GM12878 (cell line): ENCODE results near the gene OTOP3. TPM values are rescaled to one million over a fixed set of nuclear protein-coding genes. Genes with fewer than 3 reads are reported as not detected.

ENCODE experiments used
- ATAC-seq: fragments of 200-7000 bp; cut with Tn5 transposase; 3 replicates; pipeline ENCODE4 v1.9.1; 2020; ENCODE audit warnings: mild to moderate bottlenecking, moderate library complexity
- BruUV-seq: library from RNA; stranded (reverse); fragments of 400-500 nt; replicated peaks from 2 replicates; lab custom pipeline; 2021; lab: Mats Ljungman, UMichigan
- CTCF ChIA-PET: fragments of 300-600 bp; sonication (Branson Sonifier 250); formaldehyde crosslinking; extraction: SDS; loops from one replicate; lab custom pipeline; 2021; ENCODE audit warnings: inconsistent platforms; lab: Yijun Ruan, JAX
- POLR2A ChIA-PET: fragments of 350-600 bp; formaldehyde crosslinking; extraction: SDS; loops from one replicate; lab custom pipeline; 2021; ENCODE audit warnings: inconsistent platforms; lab: Charles Lee
- RAD21 ChIA-PET: fragments of 300-600 bp; sonication (Branson Sonifier 250); formaldehyde crosslinking; loops from one replicate; lab custom pipeline; 2023; ENCODE audit warnings: antibody characterized with exemption; ENCODE audit not compliant: unreplicated experiment; lab: Charles Lee
- SMC1A ChIA-PET: fragments of 300-600 bp; sonication (Branson Sonifier 250); formaldehyde crosslinking; loops from one replicate; lab custom pipeline; 2023; ENCODE audit not compliant: unreplicated experiment, uncharacterized antibody; lab: Charles Lee
- DNase-seq: peaks from one replicate; pipeline ENCODE4 v3.0.0-alpha.2; 2011; ENCODE audit warnings: low read depth, low spot score
- FAIRE-seq: peaks from 3 replicates; lab custom pipeline; 2011; peaks lifted over from hg19 to GRCh38; lab: Jason Lieb, UNC
- H2AFZ ChIP-seq: 2 replicates; pipeline ENCODE4 v1.6.0; 2011; ENCODE audit warnings: low read depth, low read length, control low read depth; ENCODE audit not compliant: control insufficient read depth
- H3K27ac ChIP-seq: 2 replicates; pipeline ENCODE4 v1.5.1; 2011; ENCODE audit warnings: control low read depth; ENCODE audit not compliant: control insufficient read depth, insufficient read depth
- H3K27me3 ChIP-seq, 2 experiments: replicated peaks in 1 of 2; 2 replicates each; pipeline versions ENCODE4 v1.6.0 to v1.6.1; 2011; ENCODE audit warnings: low read length in 1 of 2; ENCODE audit not compliant: control insufficient read depth in 2 of 2, insufficient read depth in 2 of 2
- H3K36me3 ChIP-seq, 2 experiments: 2 replicates each; pipeline ENCODE4 v1.5.1; 2011; ENCODE audit warnings: low read length in 1 of 2; ENCODE audit not compliant: control insufficient read depth in 2 of 2, insufficient read depth in 2 of 2
- H3K4me1 ChIP-seq: 2 replicates; pipeline ENCODE4 v1.6.1; 2011; ENCODE audit warnings: mild to moderate bottlenecking, low read length, moderate library complexity, mixed read lengths; ENCODE audit not compliant: control insufficient read depth, insufficient read depth
- H3K4me2 ChIP-seq: 2 replicates; pipeline ENCODE4 v1.6.0; 2011; ENCODE audit warnings: control low read depth; ENCODE audit not compliant: control insufficient read depth, insufficient read depth
- H3K4me3 ChIP-seq: fragments of 200-600 bp; sonication (generic); 2 replicates; pipeline ENCODE4 v1.5.1; 2016
- H3K79me2 ChIP-seq: 2 replicates; pipeline ENCODE4 v1.6.0; 2011; ENCODE audit warnings: low read length; ENCODE audit not compliant: control insufficient read depth, insufficient read depth
- H3K9ac ChIP-seq: 2 replicates; pipeline ENCODE4 v1.8.0; 2011; ENCODE audit warnings: low read length, control low read depth, mixed read lengths; ENCODE audit not compliant: control insufficient read depth, insufficient read depth
- H3K9me3 ChIP-seq: replicated peaks from 3 replicates; pipeline ENCODE4 v1.5.1; 2011; ENCODE audit warnings: mild to moderate bottlenecking, low read length; ENCODE audit not compliant: control insufficient read depth, insufficient read depth
- H4K20me1 ChIP-seq: 2 replicates; pipeline ENCODE4 v1.6.0; 2011; ENCODE audit not compliant: control insufficient read depth, insufficient read depth
- BHLHE40 ChIP-seq, 2 experiments: fragments of 450-650 bp in 1 of 2; IDR thresholded peaks; 2 replicates each; pipeline ENCODE4 v1.6.1; 2011 to 2017; ENCODE audit warnings: low read depth in 2 of 2, borderline replicate concordance in 1 of 2, improper control_type of control experiment in 1 of 2, low read length in 1 of 2, mild to moderate bottlenecking in 1 of 2
- CHD1 ChIP-seq: IDR thresholded peaks from 2 replicates; pipeline ENCODE4 v1.6.1; 2012; ENCODE audit warnings: low read depth, low read length, improper control_type of control experiment
- EZH2 ChIP-seq: IDR thresholded peaks from 2 replicates; pipeline ENCODE4 v1.6.1; 2012; ENCODE audit warnings: low read depth, mild to moderate bottlenecking, control low read depth, inconsistent platforms, low read length, borderline replicate concordance; ENCODE audit not compliant: control insufficient read depth
- HDAC2 ChIP-seq: fragments of 200-600 bp; sonication (generic); IDR thresholded peaks from 2 replicates; pipeline ENCODE4 v1.6.1; 2017
- IRF4 ChIP-seq: IDR thresholded peaks from 2 replicates; pipeline ENCODE4 v1.6.1; 2011; ENCODE audit warnings: low read depth, low read length
- MYC ChIP-seq: IDR thresholded peaks from 2 replicates; pipeline ENCODE4 v1.6.1; 2011; ENCODE audit warnings: mild to moderate bottlenecking, low read length, moderate library complexity, inconsistent platforms; ENCODE audit not compliant: insufficient read depth, insufficient replicate concordance, insufficient read length, severe bottlenecking
- NFXL1 ChIP-seq: fragments of 450-650 bp; IDR thresholded peaks from 2 replicates; pipeline ENCODE4 v1.6.1; 2017; ENCODE audit warnings: antibody characterized with exemption, mild to moderate bottlenecking, borderline replicate concordance
- NFYA ChIP-seq: IDR thresholded peaks from 2 replicates; pipeline ENCODE4 v1.6.1; 2011; ENCODE audit warnings: low read depth, mild to moderate bottlenecking, low read length, improper control_type of control experiment, borderline replicate concordance
- NR2C2 ChIP-seq: IDR thresholded peaks from 2 replicates; pipeline ENCODE4 v1.6.1; 2011; ENCODE audit warnings: borderline replicate concordance, low read depth; ENCODE audit not compliant: control insufficient read depth, insufficient read length
- NRF1 ChIP-seq: conservative IDR thresholded peaks from 2 replicates; pipeline ENCODE4 v1.6.1; 2011; ENCODE audit warnings: mild to moderate bottlenecking, low read depth, low read length, improper control_type of control experiment
- PAX8 ChIP-seq: fragments of 450-650 bp; IDR thresholded peaks from 2 replicates; pipeline ENCODE4 v1.6.1; 2017; ENCODE audit warnings: mild to moderate bottlenecking, moderate library complexity
- RAD51 ChIP-seq: fragments of 450-650 bp; IDR thresholded peaks from 2 replicates; pipeline ENCODE4 v1.6.1; 2016; ENCODE audit warnings: moderate library complexity, mild to moderate bottlenecking, inconsistent platforms
- TARDBP ChIP-seq: IDR thresholded peaks from 2 replicates; pipeline ENCODE4 v1.6.1; 2016; ENCODE audit warnings: borderline replicate concordance
- TCF12 ChIP-seq: IDR thresholded peaks from 2 replicates; pipeline ENCODE4 v1.6.1; 2011; ENCODE audit warnings: low read depth, mild to moderate bottlenecking, low read length
- ZNF384 ChIP-seq: IDR thresholded peaks from 2 replicates; pipeline ENCODE4 v1.6.1; 2012; ENCODE audit warnings: low read depth, mild to moderate bottlenecking, low read length, improper control_type of control experiment, borderline replicate concordance
- WGBS: methylation state at CpG from one replicate; pipeline ENCODE4 v1.1.6; 2016; ENCODE audit warnings: low lambda C conversion rate; ENCODE audit not compliant: insufficient replicate concordance, insufficient coverage; ENCODE audit errors: missing lambda C conversion rate; 5-methylcytosine and 5-hydroxymethylcytosine counted together
- in situ Hi-C: fragments of 300-500 bp; cut with MboI; formaldehyde crosslinking; loops from 9 replicates; pipeline ENCODE4 v1.14.3; 2018; ENCODE audit warnings: mixed read lengths
- intact Hi-C: fragments of 100-400 bp; cut with micrococcal nuclease; formaldehyde crosslinking; loops from one replicate; pipeline ENCODE4 v1.14.2; 2022; ENCODE audit not compliant: unreplicated experiment
- polyA plus RNA-seq, 11 experiments: library from polyadenylated mRNA; depleted of rRNA in 4 of 11; unstranded in 6 of 11; stranded (reverse) in 5 of 11; fragments of >200 nt; fragmentation: Nextera tagmentation in 4 of 11; fragmentation: Illumina TruSeq in 1 of 11; extraction: Ambion mirVana in 4 of 11; extraction: Trizol in 1 of 11; gene quantifications; 1 replicate in 1 of 11; 2 replicates in 10 of 11; pipeline versions ENCODE4 v1.2.1 to v1.2.3, GENCODE V29; 2011 to 2016; ENCODE audit warnings: inconsistent platforms in 2 of 11, missing spikeins in 2 of 11, low read depth in 1 of 11
- total RNA-seq, 4 experiments: library from RNA; depleted of rRNA in 3 of 4; stranded (reverse); fragments of >200 nt in 3 of 4; fragmentation: Illumina TruSeq in 1 of 4; extraction: Trizol in 1 of 4; gene quantifications; 2 replicates each; pipeline versions ENCODE4 v1.2.1 to v1.2.3, GENCODE V29; 2013 to 2021
- TF ChIP-seq, protein P1 (sequence below): fragments of 450-650 bp; formaldehyde crosslinking; IDR thresholded peaks from 2 replicates; pipeline ENCODE4 v1.4.0; 2020; ENCODE audit warnings: mild to moderate bottlenecking, moderate library complexity
- TF ChIP-seq, protein P2 (sequence below): fragments of 450-650 bp; IDR thresholded peaks from 2 replicates; pipeline ENCODE4 v1.6.1; 2018; ENCODE audit warnings: borderline replicate concordance, mild to moderate bottlenecking; ENCODE audit not compliant: partially characterized antibody

The OTOP3 gene
- total and polyA plus RNA-seq, 10 of the 15 experiments (the other 5 are each of a cell fraction or from before 2014, with no cell fraction given), result 0.03 to 0.06 TPM; not detected in 8

DNA sequence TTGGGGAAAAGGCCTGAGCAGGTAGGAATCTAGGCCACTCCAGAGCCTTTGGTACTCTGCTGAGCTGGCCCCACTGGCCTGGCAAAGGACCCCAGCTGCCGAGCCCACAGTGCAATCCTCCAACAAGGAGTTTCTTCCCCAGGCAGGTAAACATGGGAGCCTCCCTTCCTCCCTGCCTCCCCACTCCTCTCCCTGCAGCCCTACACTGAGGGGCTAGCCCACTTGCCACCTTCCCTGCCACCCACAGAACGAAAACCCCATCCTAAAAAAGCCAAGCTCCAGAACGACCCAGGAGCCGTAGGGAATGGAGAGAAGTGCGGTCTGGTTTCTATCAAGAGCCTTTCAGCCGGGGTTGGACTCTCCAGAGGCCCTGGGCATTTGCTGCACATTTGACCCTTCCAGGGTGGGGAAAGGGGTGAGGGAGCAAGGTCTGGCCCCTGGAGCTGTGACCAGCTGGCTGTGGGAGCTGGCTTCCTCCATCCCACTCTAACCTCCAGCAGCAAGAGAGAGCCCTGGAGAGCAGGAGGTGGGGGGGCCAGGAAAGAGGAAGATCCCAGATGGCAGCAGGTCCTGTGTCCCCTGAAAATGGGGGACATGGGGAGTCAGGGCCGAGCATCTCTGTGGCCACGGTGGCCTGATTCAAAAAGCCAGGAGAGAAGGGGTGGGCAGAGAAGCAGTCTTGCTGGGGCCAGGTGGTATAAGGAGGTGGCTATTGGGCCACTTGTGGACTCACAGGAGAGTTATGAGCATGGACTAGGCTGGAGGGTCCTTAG lies 35.6 kb downstream of the OTOP3 start (continued):
- TF ChIP-seq NFYA (no peak), NR2C2 (no peak)

DNA sequence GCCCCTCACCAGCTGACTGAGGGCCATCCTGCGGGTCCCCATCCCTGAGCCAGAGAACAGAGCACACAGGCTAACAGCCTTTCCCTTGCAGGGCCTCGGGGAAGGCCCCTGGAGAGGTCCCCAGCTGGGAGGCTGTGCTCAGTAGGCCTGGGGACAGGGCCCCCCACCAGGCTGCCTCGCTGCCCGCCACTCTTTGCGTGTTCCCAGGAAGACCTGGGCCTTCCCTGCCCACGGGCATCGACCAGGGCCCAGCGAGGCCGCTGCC lies 36.1 kb downstream of the OTOP3 start:
- in situ Hi-C loops (no loop called here), intact Hi-C loops (no loop called here)
- ChIA-PET RAD21 (interaction anchor here (1.6 kb wide), 1 partner anchor 11 kb away, joined by 6 read pairs; no protein-coding TSS in a partner anchor), SMC1A (interaction anchor here (0.6 kb wide), 1 partner anchor 61 kb away, joined by 3 read pairs; no protein-coding TSS in a partner anchor), CTCF (interaction anchor here (12.7 kb wide), 1 partner anchor 9 kb away, joined by 92 read pairs; no protein-coding TSS in a partner anchor), POLR2A (interaction anchor here (1.5 kb wide), 1 partner anchor 11 kb away, joined by 3 read pairs; no protein-coding TSS in a partner anchor)
- H3K4me1 ChIP-seq, result no peaks in the 10 kb centered on the region
- no peak for DNase-seq
- no peaks in the 10 kb centered on the region for H3K36me3 ChIP-seq
- H3K79me2 ChIP-seq, result no peaks in the 10 kb centered on the region
- no peak overlapping the region for H3K4me3 ChIP-seq
- no TSS peak for BruUV-seq
- no peaks in the 10 kb centered on the region for H4K20me1 ChIP-seq
- H3K27me3 ChIP-seq, result peaks cover 7 to 11% of the 10 kb centered on the region in 2 experiments; a peak in 3 of 4 replicates
- WGBS, result 28% methylated on average over 9 of the region's 9 CpGs
- H3K27ac ChIP-seq, result no peak overlapping the region
- no peak for FAIRE-seq
- H3K4me2 ChIP-seq, result no peak overlapping the region
- H2AFZ ChIP-seq, result no peak overlapping the region
- H3K9ac ChIP-seq, result no peak overlapping the region
- H3K9me3 ChIP-seq, result no peaks in the 10 kb centered on the region
- ATAC-seq, result peak; percentile 18; the same call in 1 of the 3 replicates
- TF ChIP-seq TARDBP (no peak), BHLHE40 (IDR thresholded peaks at IDR 0.05; ENCODE audit: borderline replicate concordance in 1 of 2, low read depth in 2 of 2, low read length in 1 of 2) (no peak), PAX8 (no peak), HDAC2 (no peak), NRF1 (no peak), RAD51 (no peak), MYC (no peak), ZNF384 (no peak), NFXL1 (no peak), EZH2 (no peak), TCF12 (no peak), IRF4 (no peak), CHD1 (no peak)
- TF ChIP-seq, protein P1, sequence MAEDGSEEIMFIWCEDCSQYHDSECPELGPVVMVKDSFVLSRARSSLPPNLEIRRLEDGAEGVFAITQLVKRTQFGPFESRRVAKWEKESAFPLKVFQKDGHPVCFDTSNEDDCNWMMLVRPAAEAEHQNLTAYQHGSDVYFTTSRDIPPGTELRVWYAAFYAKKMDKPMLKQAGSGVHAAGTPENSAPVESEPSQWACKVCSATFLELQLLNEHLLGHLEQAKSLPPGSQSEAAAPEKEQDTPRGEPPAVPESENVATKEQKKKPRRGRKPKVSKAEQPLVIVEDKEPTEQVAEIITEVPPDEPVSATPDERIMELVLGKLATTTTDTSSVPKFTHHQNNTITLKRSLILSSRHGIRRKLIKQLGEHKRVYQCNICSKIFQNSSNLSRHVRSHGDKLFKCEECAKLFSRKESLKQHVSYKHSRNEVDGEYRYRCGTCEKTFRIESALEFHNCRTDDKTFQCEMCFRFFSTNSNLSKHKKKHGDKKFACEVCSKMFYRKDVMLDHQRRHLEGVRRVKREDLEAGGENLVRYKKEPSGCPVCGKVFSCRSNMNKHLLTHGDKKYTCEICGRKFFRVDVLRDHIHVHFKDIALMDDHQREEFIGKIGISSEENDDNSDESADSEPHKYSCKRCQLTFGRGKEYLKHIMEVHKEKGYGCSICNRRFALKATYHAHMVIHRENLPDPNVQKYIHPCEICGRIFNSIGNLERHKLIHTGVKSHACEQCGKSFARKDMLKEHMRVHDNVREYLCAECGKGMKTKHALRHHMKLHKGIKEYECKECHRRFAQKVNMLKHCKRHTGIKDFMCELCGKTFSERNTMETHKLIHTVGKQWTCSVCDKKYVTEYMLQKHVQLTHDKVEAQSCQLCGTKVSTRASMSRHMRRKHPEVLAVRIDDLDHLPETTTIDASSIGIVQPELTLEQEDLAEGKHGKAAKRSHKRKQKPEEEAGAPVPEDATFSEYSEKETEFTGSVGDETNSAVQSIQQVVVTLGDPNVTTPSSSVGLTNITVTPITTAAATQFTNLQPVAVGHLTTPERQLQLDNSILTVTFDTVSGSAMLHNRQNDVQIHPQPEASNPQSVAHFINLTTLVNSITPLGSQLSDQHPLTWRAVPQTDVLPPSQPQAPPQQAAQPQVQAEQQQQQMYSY (CRISPR knock-in tag), result no peak
- TF ChIP-seq, protein P2, sequence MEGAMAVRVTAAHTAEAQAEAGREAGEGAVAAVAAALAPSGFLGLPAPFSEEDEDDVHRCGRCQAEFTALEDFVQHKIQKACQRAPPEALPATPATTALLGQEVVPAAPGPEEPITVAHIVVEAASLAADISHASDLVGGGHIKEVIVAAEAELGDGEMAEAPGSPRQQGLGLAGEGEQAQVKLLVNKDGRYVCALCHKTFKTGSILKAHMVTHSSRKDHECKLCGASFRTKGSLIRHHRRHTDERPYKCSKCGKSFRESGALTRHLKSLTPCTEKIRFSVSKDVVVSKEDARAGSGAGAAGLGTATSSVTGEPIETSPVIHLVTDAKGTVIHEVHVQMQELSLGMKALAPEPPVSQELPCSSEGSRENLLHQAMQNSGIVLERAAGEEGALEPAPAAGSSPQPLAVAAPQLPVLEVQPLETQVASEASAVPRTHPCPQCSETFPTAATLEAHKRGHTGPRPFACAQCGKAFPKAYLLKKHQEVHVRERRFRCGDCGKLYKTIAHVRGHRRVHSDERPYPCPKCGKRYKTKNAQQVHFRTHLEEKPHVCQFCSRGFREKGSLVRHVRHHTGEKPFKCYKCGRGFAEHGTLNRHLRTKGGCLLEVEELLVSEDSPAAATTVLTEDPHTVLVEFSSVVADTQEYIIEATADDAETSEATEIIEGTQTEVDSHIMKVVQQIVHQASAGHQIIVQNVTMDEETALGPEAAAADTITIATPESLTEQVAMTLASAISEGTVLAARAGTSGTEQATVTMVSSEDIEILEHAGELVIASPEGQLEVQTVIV, result no peak
